GM23248 (cell line): ENCODE results near the gene UBE2R2. TPM values are rescaled to one million over a fixed set of nuclear protein-coding genes. Genes with fewer than 3 reads are reported as not detected.
"Not testable (repeated sequence)": the region's sequence is repeated elsewhere in the genome, so short reads cannot be mapped to it uniquely, and the experiment has no call there.

Experiments used
- DNase-seq: peaks from one replicate; pipeline ENCODE4 v3.0.0-alpha.2; 2015
- H2AFZ ChIP-seq: fragments of 200-600 bp; sonication (generic); 2 replicates; pipeline ENCODE4 v1.6.1; 2016; ENCODE audit warnings: antibody characterized with exemption
- H3F3A ChIP-seq: fragments of 200-600 bp; sonication (generic); 2 replicates; pipeline ENCODE4 v1.6.1; 2016; ENCODE audit warnings: mild to moderate bottlenecking, antibody characterized with exemption, mixed run types; ENCODE audit not compliant: insufficient read depth
- H3K27ac ChIP-seq: fragments of 200-600 bp; sonication (generic); 2 replicates; pipeline ENCODE4 v1.5.1; 2016; ENCODE audit warnings: mild to moderate bottlenecking
- H3K27me3 ChIP-seq: fragments of 200-600 bp; sonication (generic); replicated peaks from 2 replicates; pipeline ENCODE4 v1.6.1; 2016; ENCODE audit warnings: mild to moderate bottlenecking; ENCODE audit not compliant: insufficient read depth
- H3K36me3 ChIP-seq: fragments of 200-600 bp; sonication (generic); 2 replicates; pipeline ENCODE4 v1.6.1; 2016; ENCODE audit warnings: low read depth, mild to moderate bottlenecking
- H3K4me1 ChIP-seq: fragments of 200-600 bp; sonication (generic); 2 replicates; pipeline ENCODE4 v1.6.1; 2016; ENCODE audit warnings: mild to moderate bottlenecking; ENCODE audit not compliant: insufficient read depth
- H3K4me2 ChIP-seq: fragments of 200-600 bp; sonication (generic); one replicate; pipeline ENCODE4 v1.6.1; 2016; ENCODE audit warnings: mild to moderate bottlenecking; ENCODE audit not compliant: unreplicated experiment
- H3K4me3 ChIP-seq: fragments of 200-600 bp; sonication (generic); 2 replicates; pipeline ENCODE4 v1.5.1; 2016; ENCODE audit warnings: mild to moderate bottlenecking
- H3K79me2 ChIP-seq: fragments of 200-600 bp; sonication (generic); 2 replicates; pipeline ENCODE4 v1.6.1; 2016; ENCODE audit warnings: mild to moderate bottlenecking; ENCODE audit not compliant: insufficient read depth
- H3K9ac ChIP-seq: fragments of 200-600 bp; sonication (generic); 2 replicates; pipeline ENCODE4 v1.6.1; 2016; ENCODE audit warnings: mild to moderate bottlenecking
- H3K9me2 ChIP-seq: fragments of 200-600 bp; sonication (generic); 2 replicates; pipeline ENCODE4 v1.6.1; 2016; ENCODE audit warnings: mixed run types, mild to moderate bottlenecking, moderate library complexity; ENCODE audit not compliant: insufficient read depth
- H3K9me3 ChIP-seq: fragments of 200-600 bp; sonication (generic); one replicate; pipeline ENCODE4 v1.6.1; 2017; ENCODE audit warnings: low read depth
- H4K20me1 ChIP-seq: fragments of 200-600 bp; sonication (generic); 2 replicates; pipeline ENCODE4 v1.6.0; 2016; ENCODE audit not compliant: insufficient read depth
- EZH2 ChIP-seq: fragments of 200-600 bp; sonication (generic); IDR thresholded peaks from 2 replicates; pipeline ENCODE4 v1.6.1; 2018; ENCODE audit warnings: antibody characterized with exemption, mild to moderate bottlenecking; ENCODE audit not compliant: insufficient read depth, poor library complexity, severe bottlenecking
- EZH2phosphoT487 ChIP-seq: fragments of 200-600 bp; sonication (generic); IDR thresholded peaks from 2 replicates; pipeline ENCODE4 v1.6.1; 2018; ENCODE audit warnings: antibody characterized with exemption, moderate library complexity, mild to moderate bottlenecking, low read depth; ENCODE audit not compliant: insufficient read depth
- WGBS, 2 experiments: methylation state at CpG; one replicate each; pipeline ENCODE4 v1.1.6; 2015 to 2017; ENCODE audit warnings: low lambda C conversion rate in 2 of 2, low coverage in 1 of 2; ENCODE audit errors: missing lambda C conversion rate in 2 of 2; 5-methylcytosine and 5-hydroxymethylcytosine counted together
- in situ Hi-C: fragments of 300-500 bp; cut with MboI; formaldehyde crosslinking; loops from 2 replicates; pipeline ENCODE4 v1.15.0; 2020
- polyA plus RNA-seq: library from polyadenylated mRNA; unstranded; fragments of >200 nt; fragmentation: Nextera tagmentation; extraction: Ambion mirVana; gene quantifications from 2 replicates; pipeline ENCODE4 v1.2.1, GENCODE V29; 2016
- total RNA-seq: library from RNA; depleted of rRNA; stranded (reverse); fragments of >200 nt; shearing (Covaris generic); gene quantifications from 2 replicates; pipeline ENCODE4 v1.2.3, GENCODE V29; 2014

The UBE2R2 gene
- total and polyA plus RNA-seq, 2 experiments from 2014 or later: 16.0 to 18.9 TPM

GRCh38 chr9:33856247-33856646 lies 39.3 kb downstream of the UBE2R2 start:
- Histone ChIP-seq H3K9me2 (no peaks in the 10 kb centered on the region), H3K4me2 (no peak overlapping the region), H3K27ac (no peak overlapping the region), H3K27me3 (no peaks in the 10 kb centered on the region), H3K4me3 (no peak overlapping the region), H2AFZ (no peak overlapping the region), H3F3A (peaks cover 6% of the 10 kb centered on the region; the same call in 1 of the 2 replicates), H3K79me2 (peaks cover 100% of the 10 kb centered on the region), H4K20me1 (peaks cover 34% of the 10 kb centered on the region), H3K9ac (no peak overlapping the region), H3K4me1 (peaks cover 31% of the 10 kb centered on the region), H3K36me3 (no peaks in the 10 kb centered on the region), H3K9me3 (no peaks in the 10 kb centered on the region)
- no peak for DNase-seq
- no peak for TF ChIP-seq EZH2phosphoT487
- no peak for TF ChIP-seq EZH2
- in situ Hi-C loops: no loop called here

- Histone ChIP-seq H3K4me1 (peaks cover 14% of the 10 kb centered on the region), H3K27me3 (no peaks in the 10 kb centered on the region), H3K36me3 (no peaks in the 10 kb centered on the region), H3K79me2 (peaks cover 100% of the 10 kb centered on the region), H3K9me3 (no peaks in the 10 kb centered on the region), H3K27ac (0 out of 2 replicates have a peak overlapping the region, but pooled peaks have one; percentile 4), H2AFZ (no peak overlapping the region), H3F3A (peaks cover 3% of the 10 kb centered on the region; the same call in 1 of the 2 replicates), H3K9me2 (no peaks in the 10 kb centered on the region), H3K9ac (no peak overlapping the region), H4K20me1 (peaks cover 23% of the 10 kb centered on the region), H3K4me3 (no peak overlapping the region), H3K4me2 (no peak overlapping the region)
- DNase-seq: peak; percentile 45
- WGBS, 2 experiments: 69 to 74% methylated on average over 3 of the region's 3 CpGs
- no peak for TF ChIP-seq EZH2phosphoT487
- TF ChIP-seq EZH2: no peak
- in situ Hi-C loops: no loop called here
Measured at GRCh38 chr9:33858423-33858822, 41.5 kb downstream of the UBE2R2 start.

- no peaks in the 10 kb centered on the region for H3K9me2 ChIP-seq
- no peak overlapping the region for H3K4me2 ChIP-seq
- H3K36me3 ChIP-seq: no peaks in the 10 kb centered on the region
- H2AFZ ChIP-seq: no peak overlapping the region
- H3K9me3 ChIP-seq: no peaks in the 10 kb centered on the region
- whole genome bisulfite sequencing, 2 experiments: 95 to 100% methylated on average over 1 of the region's 1 CpG
- no peaks in the 10 kb centered on the region for H3K27me3 ChIP-seq
- H3K4me1 ChIP-seq: peaks cover 14% of the 10 kb centered on the region
- no peak for TF ChIP-seq EZH2
- H3K4me3 ChIP-seq: no peak overlapping the region
- in situ Hi-C loops: no loop called here
- H3K27ac ChIP-seq: 0 out of 2 replicates have a peak overlapping the region, but pooled peaks have one; percentile 38
- H3K9ac ChIP-seq: no peak overlapping the region
- no peaks in the 10 kb centered on the region; the same call in 1 of the 2 replicates for H3F3A ChIP-seq
- H3K79me2 ChIP-seq: peaks cover 100% of the 10 kb centered on the region
- peak; percentile 21 for DNase-seq
- peaks cover 16% of the 10 kb centered on the region for H4K20me1 ChIP-seq
Measured at GRCh38 chr9:33860200-33860871, 43.4 kb downstream of the UBE2R2 start.

- Histone ChIP-seq H4K20me1 (peaks cover 14% of the 10 kb centered on the region), H3K4me2 (no peak overlapping the region), H3K9me3 (no peaks in the 10 kb centered on the region), H3K9me2 (no peaks in the 10 kb centered on the region), H3K79me2 (peaks cover 100% of the 10 kb centered on the region), H3K36me3 (no peaks in the 10 kb centered on the region; the same call in 1 of the 2 replicates), H3K27me3 (no peaks in the 10 kb centered on the region), H3K9ac (no peak overlapping the region), H2AFZ (no peak overlapping the region), H3K27ac (no peak overlapping the region), H3F3A (peaks cover under 1% of the 10 kb centered on the region; the same call in 1 of the 2 replicates), H3K4me3 (no peak overlapping the region), H3K4me1 (peaks cover 14% of the 10 kb centered on the region)
- WGBS, 2 experiments: 91 to 95% methylated on average over 10 of the region's 10 CpGs
- TF ChIP-seq EZH2phosphoT487 (no peak), EZH2 (no peak)
- in situ Hi-C loops: no loop called here
- no peak for DNase-seq
Measured at GRCh38 chr9:33861917-33862453, 45.0 kb downstream of the UBE2R2 start.

GRCh38 chr9:33863027-33863426 lies 46.1 kb downstream of the UBE2R2 start:
- H3F3A ChIP-seq, H2AFZ ChIP-seq, H3K4me3 ChIP-seq, H3K27ac ChIP-seq, H3K4me2 ChIP-seq, H3K9ac ChIP-seq, DNase-seq, in situ Hi-C loops, H3K9me3 ChIP-seq, H3K27me3 ChIP-seq, H3K36me3 ChIP-seq, H3K9me2 ChIP-seq: not testable (repeated sequence)
- Histone ChIP-seq H3K79me2 (peaks cover 100% of the 10 kb centered on the region), H4K20me1 (peaks cover 16% of the 10 kb centered on the region), H3K4me1 (peaks cover 23% of the 10 kb centered on the region)
- WGBS, 2 experiments: 94 to 98% methylated on average over 7 to 8 of the region's 8 CpGs
